ENCODE data around the gene GALNS.

GALNS gene

GRCh38 chr16:88807142-88807625 lies 49.6 kb downstream of the GALNS start:
- H3K4me2 ChIP-seq (ENCODE audit: low read depth, low read length, poor library complexity, severe bottlenecking) = no peak overlapping the region
- H3F3A ChIP-seq (ENCODE audit: low read depth) = no peaks in the 10 kb centered on the region
- H3K9ac ChIP-seq (ENCODE audit: low read depth, low read length, poor library complexity, severe bottlenecking) = no peak overlapping the region
- no peaks in the 10 kb centered on the region for H3K27me3 ChIP-seq (ENCODE audit: insufficient read depth, low read length, poor library complexity, severe bottlenecking)
- H3K4me1 ChIP-seq (ENCODE audit: insufficient read depth, low read length, poor library complexity, severe bottlenecking) = no peaks in the 10 kb centered on the region
- H2AFZ ChIP-seq (ENCODE audit: low read length) = no peak overlapping the region
- H3K4me3 ChIP-seq (ENCODE audit: low read length, poor library complexity, severe bottlenecking) = no peak overlapping the region
- no peaks in the 10 kb centered on the region for H3K9me3 ChIP-seq (ENCODE audit: insufficient read depth, low read depth, low read length)
- H3K79me2 ChIP-seq (ENCODE audit: insufficient read depth, low read length) = peaks cover 71% of the 10 kb centered on the region
- H3K36me3 ChIP-seq (ENCODE audit: insufficient read depth, low read length) = peaks cover 22% of the 10 kb centered on the region; the same call in 1 of the 2 replicates
- TF ChIP-seq EZH2phosphoT487 (IDR thresholded peaks at IDR 0.05; ENCODE audit: borderline replicate concordance) (no peak), CTCF (conservative IDR thresholded peaks at IDR 0.05; ENCODE audit: low read length) (no peak)
- H3K9me2 ChIP-seq (replicated peaks; ENCODE audit: low read depth, low read length) = no peaks in the 10 kb centered on the region
- peaks cover 59% of the 10 kb centered on the region for H4K20me1 ChIP-seq (ENCODE audit: insufficient read depth, low read length, poor library complexity, severe bottlenecking)

GRCh38 chr16:88806491-88807111 lies 50.1 kb downstream of the GALNS start:
- no peaks in the 10 kb centered on the region for H3K9me3 ChIP-seq (ENCODE audit: insufficient read depth, low read depth, low read length)
- TF ChIP-seq CTCF (conservative IDR thresholded peaks at IDR 0.05; ENCODE audit: low read length) (no peak), EZH2phosphoT487 (IDR thresholded peaks at IDR 0.05; ENCODE audit: borderline replicate concordance) (no peak)
- H4K20me1 ChIP-seq (ENCODE audit: insufficient read depth, low read length, poor library complexity, severe bottlenecking) = peaks cover 59% of the 10 kb centered on the region
- H3F3A ChIP-seq (ENCODE audit: low read depth) = no peaks in the 10 kb centered on the region
- peaks cover 22% of the 10 kb centered on the region; the same call in 1 of the 2 replicates for H3K36me3 ChIP-seq (ENCODE audit: insufficient read depth, low read length)
- no peaks in the 10 kb centered on the region for H3K27me3 ChIP-seq (ENCODE audit: insufficient read depth, low read length, poor library complexity, severe bottlenecking)
- H3K9me2 ChIP-seq (replicated peaks; ENCODE audit: low read depth, low read length) = no peaks in the 10 kb centered on the region
- H3K4me1 ChIP-seq (ENCODE audit: insufficient read depth, low read length, poor library complexity, severe bottlenecking) = peaks cover 2% of the 10 kb centered on the region
- no peak overlapping the region for H3K4me3 ChIP-seq (ENCODE audit: low read length, poor library complexity, severe bottlenecking)
- peaks cover 76% of the 10 kb centered on the region for H3K79me2 ChIP-seq (ENCODE audit: insufficient read depth, low read length)
- no peak overlapping the region for H3K4me2 ChIP-seq (ENCODE audit: low read depth, low read length, poor library complexity, severe bottlenecking)
- no peak overlapping the region for H2AFZ ChIP-seq (ENCODE audit: low read length)
- no peak overlapping the region for H3K9ac ChIP-seq (ENCODE audit: low read depth, low read length, poor library complexity, severe bottlenecking)

DNA sequence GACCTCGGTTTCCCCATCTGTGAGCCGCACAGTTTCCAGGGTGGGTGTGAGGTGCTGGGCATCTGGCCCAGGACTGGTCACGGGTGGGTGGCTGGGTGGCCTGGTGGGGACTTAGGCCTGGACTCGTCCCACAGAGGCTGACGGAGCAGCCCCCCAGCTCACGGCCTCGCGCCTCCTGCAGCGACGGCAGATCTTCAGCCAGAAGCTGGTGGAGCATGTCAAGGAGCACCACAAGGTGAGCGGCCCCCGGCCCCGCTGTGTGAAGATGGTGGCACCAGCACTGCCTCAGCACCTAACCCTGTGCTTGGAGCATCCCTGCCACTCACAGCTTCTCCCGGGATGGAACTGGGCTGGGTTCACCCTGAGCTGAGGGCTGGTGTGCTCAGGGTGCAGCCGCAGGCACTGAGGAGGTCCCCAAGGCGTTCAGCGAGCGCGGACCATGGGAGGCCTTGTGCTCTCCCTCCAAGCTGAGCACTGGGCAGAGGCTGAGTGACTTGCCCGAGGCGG lies 50.8 kb downstream of the GALNS start:
- no peak for TF ChIP-seq EZH2phosphoT487 (IDR thresholded peaks at IDR 0.05; ENCODE audit: borderline replicate concordance)
- TF ChIP-seq CTCF (conservative IDR thresholded peaks at IDR 0.05; ENCODE audit: low read length) = no peak
- H3K4me1 ChIP-seq (ENCODE audit: insufficient read depth, low read length, poor library complexity, severe bottlenecking) = peaks cover 8% of the 10 kb centered on the region
- H3K4me3 ChIP-seq (ENCODE audit: low read length, poor library complexity, severe bottlenecking) = no peak overlapping the region
- H2AFZ ChIP-seq (ENCODE audit: low read length) = no peak overlapping the region
- H3K9me3 ChIP-seq (ENCODE audit: insufficient read depth, low read depth, low read length) = no peaks in the 10 kb centered on the region
- no peaks in the 10 kb centered on the region for H3K9me2 ChIP-seq (replicated peaks; ENCODE audit: low read depth, low read length)
- no peak overlapping the region for H3K9ac ChIP-seq (ENCODE audit: low read depth, low read length, poor library complexity, severe bottlenecking)
- no peaks in the 10 kb centered on the region for H3F3A ChIP-seq (ENCODE audit: low read depth)
- no peaks in the 10 kb centered on the region for H3K27me3 ChIP-seq (ENCODE audit: insufficient read depth, low read length, poor library complexity, severe bottlenecking)
- peaks cover 22% of the 10 kb centered on the region; the same call in 1 of the 2 replicates for H3K36me3 ChIP-seq (ENCODE audit: insufficient read depth, low read length)
- H3K79me2 ChIP-seq (ENCODE audit: insufficient read depth, low read length) = peaks cover 81% of the 10 kb centered on the region
- peaks cover 57% of the 10 kb centered on the region for H4K20me1 ChIP-seq (ENCODE audit: insufficient read depth, low read length, poor library complexity, severe bottlenecking)
- no peak overlapping the region for H3K4me2 ChIP-seq (ENCODE audit: low read depth, low read length, poor library complexity, severe bottlenecking)

Data from Loucy (cell line).